MG63 (cell line): ENCODE measurements around the gene DCTN3. TPM values are rescaled to one million over a fixed set of nuclear protein-coding genes. Genes with fewer than 3 reads are reported as not detected.

Experiments used
- DNase-seq: peaks from one replicate; pipeline ENCODE4 v3.0.0-alpha.2; 2020
- H3K27me3 ChIP-seq: fragments of 250-450 bp; sonication (Bioruptor Pico); 2 replicates; pipeline ENCODE4 v1.5.1; 2020; ENCODE audit warnings: mild to moderate bottlenecking, moderate library complexity
- H3K36me3 ChIP-seq: fragments of 250-450 bp; sonication (Bioruptor Pico); 2 replicates; pipeline ENCODE4 v1.5.1; 2020; ENCODE audit warnings: mild to moderate bottlenecking, moderate library complexity
- H3K4me3 ChIP-seq: fragments of 250-450 bp; sonication (Bioruptor Pico); 2 replicates; pipeline ENCODE4 v1.5.1; 2020; ENCODE audit warnings: mild to moderate bottlenecking, moderate library complexity
- H3K9me3 ChIP-seq: fragments of 250-450 bp; sonication (Bioruptor Pico); 2 replicates; pipeline ENCODE4 v1.5.1; 2020; ENCODE audit warnings: mild to moderate bottlenecking, moderate library complexity
- total RNA-seq: library from RNA; depleted of rRNA; stranded (reverse); fragments of >200 nt; shearing (Covaris generic); gene quantifications from 2 replicates; pipeline ENCODE4 v1.2.3, GENCODE V29; 2014; ENCODE audit warnings: low replicate concordance

DCTN3 gene
- total RNA-seq, 1 experiment from 2014 or later, result 91.0 TPM

- DNase-seq, result peak; percentile 38
- H3K36me3 ChIP-seq, result peaks cover 9% of the 10 kb centered on the region; the same call in 1 of the 2 replicates
- H3K9me3 ChIP-seq, result no peaks in the 10 kb centered on the region
- peaks cover 11% of the 10 kb centered on the region for H3K27me3 ChIP-seq
- no peak overlapping the region for H3K4me3 ChIP-seq
Measured at GRCh38 chr9:34633851-34634550, 13.7 kb upstream of the DCTN3 start.

- H3K4me3 ChIP-seq, result no peak overlapping the region
- DNase-seq, result no peak
Measured at GRCh38 chr9:34633166-34633565, 12.9 kb upstream of the DCTN3 start.

GRCh38 chr9:34630402-34631154, 10.3 kb upstream of the DCTN3 start:
- Histone ChIP-seq H3K36me3 (peaks cover 5% of the 10 kb centered on the region; the same call in 1 of the 2 replicates), H3K27me3 (peaks cover 18% of the 10 kb centered on the region), H3K4me3 (no peak overlapping the region), H3K9me3 (no peaks in the 10 kb centered on the region)
- no peak for DNase-seq

More at GRCh38 chr9:34633166-34633565, 12.9 kb upstream of the DCTN3 start:
- peaks cover 9% of the 10 kb centered on the region; the same call in 1 of the 2 replicates for H3K36me3 ChIP-seq
- H3K9me3 ChIP-seq, result no peaks in the 10 kb centered on the region
- H3K27me3 ChIP-seq, result peaks cover 16% of the 10 kb centered on the region

- H3K9me3 ChIP-seq, result no peaks in the 10 kb centered on the region
- H3K36me3 ChIP-seq, result no peaks in the 10 kb centered on the region
- DNase-seq, result no peak
- H3K27me3 ChIP-seq, result peaks cover 18% of the 10 kb centered on the region
- H3K4me3 ChIP-seq, result no peak overlapping the region
Measured at GRCh38 chr9:34629491-34629808, 9.2 kb upstream of the DCTN3 start.

- no peaks in the 10 kb centered on the region for H3K9me3 ChIP-seq
- H3K4me3 ChIP-seq, result no peak within 1 kb of the TSS
- peaks cover 18% of the 10 kb centered on the region for H3K27me3 ChIP-seq
- peak; percentile 33 for DNase-seq
- H3K36me3 ChIP-seq, result no peaks in the 10 kb centered on the region
Measured at GRCh38 chr9:34628656-34629490, 8.6 kb upstream of the DCTN3 start, which contains the start of gene ARID3C. Gene ARID3C (minus strand): TSS chr9:34629066. CDS start chr9:34628014, 1,052 bp downstream.

GRCh38 chr9:34627716-34628655, 7.7 kb upstream of the DCTN3 start:
- H3K4me3 ChIP-seq, result no peak overlapping the region
- no peaks in the 10 kb centered on the region for H3K36me3 ChIP-seq
- H3K9me3 ChIP-seq, result no peaks in the 10 kb centered on the region
- H3K27me3 ChIP-seq, result peaks cover 18% of the 10 kb centered on the region
- no peak for DNase-seq

- Histone ChIP-seq H3K27me3 (peaks cover 17% of the 10 kb centered on the region), H3K9me3 (no peaks in the 10 kb centered on the region), H3K36me3 (no peaks in the 10 kb centered on the region), H3K4me3 (no peak overlapping the region)
- DNase-seq, result no peak
Measured at GRCh38 chr9:34625186-34625486, 4.8 kb upstream of the DCTN3 start.

GRCh38 chr9:34624475-34625185, 4.3 kb upstream of the DCTN3 start:
- Histone ChIP-seq H3K27me3 (peaks cover 13% of the 10 kb centered on the region), H3K9me3 (no peaks in the 10 kb centered on the region), H3K36me3 (no peaks in the 10 kb centered on the region), H3K4me3 (no peak overlapping the region)
- no peak for DNase-seq

GRCh38 chr9:34623374-34624235, 3.3 kb upstream of the DCTN3 start:
- H3K36me3 ChIP-seq, result no peaks in the 10 kb centered on the region
- H3K27me3 ChIP-seq, result peaks cover 6% of the 10 kb centered on the region
- H3K4me3 ChIP-seq, result no peak overlapping the region
- no peak for DNase-seq
- H3K9me3 ChIP-seq, result no peaks in the 10 kb centered on the region

GRCh38 chr9:34615132-34615531, 5.2 kb downstream of the DCTN3 start:
- peaks cover 4% of the 10 kb centered on the region; the same call in 1 of the 2 replicates for H3K36me3 ChIP-seq
- DNase-seq, result no peak
- H3K4me3 ChIP-seq, result no peak overlapping the region
- no peaks in the 10 kb centered on the region for H3K27me3 ChIP-seq
- H3K9me3 ChIP-seq, result no peaks in the 10 kb centered on the region

- Histone ChIP-seq H3K9me3 (no peaks in the 10 kb centered on the region), H3K4me3 (peak overlapping the region; percentile 71), H3K36me3 (peaks cover 4% of the 10 kb centered on the region; the same call in 1 of the 2 replicates), H3K27me3 (no peaks in the 10 kb centered on the region)
- DNase-seq, result peak; percentile 53
Measured at GRCh38 chr9:34612788-34613390, 7.4 kb downstream of the DCTN3 start.

GRCh38 chr9:34611811-34612787, 8.2 kb downstream of the DCTN3 start, which contains the start of gene RPP25L:
Gene RPP25L (minus strand): TSS chr9:34612097. CDS start chr9:34611296, 801 bp downstream.
- peak within 1 kb of the TSS; percentile 71 for H3K4me3 ChIP-seq
- no peaks in the 10 kb centered on the region for H3K27me3 ChIP-seq
- peak; percentile 79 for DNase-seq
- peaks cover under 1% of the 10 kb centered on the region; the same call in 1 of the 2 replicates for H3K36me3 ChIP-seq
- H3K9me3 ChIP-seq, result no peaks in the 10 kb centered on the region

GRCh38 chr9:34611251-34611810, 9.0 kb downstream of the DCTN3 start:
- no peak for DNase-seq
- Histone ChIP-seq H3K9me3 (no peaks in the 10 kb centered on the region), H3K4me3 (peak overlapping the region; percentile 71), H3K36me3 (no peaks in the 10 kb centered on the region), H3K27me3 (no peaks in the 10 kb centered on the region)
